COLO829 (cell line): Measurements from ENCODE around the gene DCUN1D2.

Experiments
- DNase-seq: peaks from one replicate; pipeline ENCODE4 v3.0.0; 2012; ENCODE audit warnings: low spot score

The DCUN1D2 gene

DNA sequence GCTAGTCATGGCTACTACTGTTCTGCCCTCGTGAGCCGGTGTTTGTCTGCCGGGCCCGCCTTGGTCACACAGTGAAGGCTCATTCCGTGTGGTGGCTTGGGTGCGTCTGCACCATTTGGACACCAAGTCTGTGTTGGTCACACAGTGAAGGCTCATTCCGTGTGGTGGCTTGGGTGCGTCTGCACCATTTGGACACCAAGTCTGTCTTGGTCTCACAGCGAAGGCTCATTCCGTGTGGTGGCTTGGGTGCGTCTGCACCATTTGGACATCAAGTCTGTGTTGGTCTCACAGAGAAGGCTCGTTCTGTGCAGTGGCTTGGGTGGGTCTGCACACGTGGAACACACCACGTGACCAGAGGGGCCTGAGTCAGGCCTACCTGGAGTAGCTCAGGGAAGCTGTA, 29.0 kb upstream of the DCUN1D2 start:
- DNase-seq: no peak

- no peak for DNase-seq
These were observed 27.7 kb upstream of the DCUN1D2 start for GRCh38 chr13:113518076-113518803.

DNA sequence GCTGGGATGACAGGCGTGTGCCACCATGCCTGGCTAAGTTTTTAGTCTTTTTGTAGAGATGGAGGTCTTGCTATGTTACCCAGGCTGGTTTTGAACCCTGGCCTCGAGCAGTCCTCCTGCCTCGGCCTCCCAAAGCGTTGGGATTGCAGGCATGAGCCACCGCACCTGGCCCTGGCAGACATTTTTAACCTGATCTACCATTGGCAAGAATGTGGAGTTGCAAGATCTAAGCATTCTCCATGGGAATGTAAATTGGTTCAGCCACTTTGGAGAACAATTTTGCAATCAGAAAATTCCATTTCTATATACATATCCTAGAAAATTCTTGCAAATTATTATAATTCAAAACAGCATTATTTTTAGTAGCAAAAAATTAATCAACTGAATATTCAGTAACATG, 24.3 kb upstream of the DCUN1D2 start:
- DNase-seq: no peak

DNA sequence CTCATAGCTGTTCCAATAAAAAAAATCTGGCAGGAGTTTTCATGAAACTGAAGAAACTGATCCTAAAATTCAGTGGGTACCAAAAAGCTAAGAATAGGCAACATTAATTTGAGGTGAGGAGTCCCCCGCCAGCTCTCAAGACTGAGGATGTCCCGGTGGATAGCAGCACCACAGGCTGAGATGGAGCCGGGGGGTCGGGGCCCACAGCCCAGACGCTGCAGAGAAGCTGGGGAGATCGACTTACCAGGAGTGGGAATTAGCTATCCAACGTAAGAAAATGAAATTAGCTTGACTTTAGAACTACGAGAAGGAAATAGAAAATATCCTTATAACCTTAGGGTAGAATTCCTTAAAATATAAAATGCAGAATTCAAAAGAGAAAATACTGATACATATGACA, 23.2 kb upstream of the DCUN1D2 start:
- DNase-seq: no peak

GRCh38 chr13:113511361-113511760, 20.9 kb upstream of the DCUN1D2 start:
- no peak for DNase-seq

DNA sequence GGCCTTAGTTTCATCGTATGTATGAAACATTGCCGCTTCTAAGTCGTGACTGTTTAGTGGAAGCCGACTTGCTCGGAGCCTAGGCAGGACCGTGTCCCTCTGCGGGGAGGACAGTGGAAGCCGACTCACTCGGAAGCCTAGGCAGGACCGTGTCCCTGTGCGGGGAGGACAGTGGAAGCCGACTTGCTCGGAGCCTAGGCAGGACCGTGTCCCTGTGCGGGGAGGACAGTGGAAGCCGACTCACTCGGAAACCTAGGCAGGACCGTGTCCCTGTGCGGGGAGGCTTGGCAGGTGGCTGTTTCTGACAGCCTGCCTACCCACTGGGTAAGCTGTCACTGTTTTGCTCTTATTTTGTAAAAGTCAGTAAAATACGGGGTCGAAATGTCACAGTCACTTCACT, 20.4 kb upstream of the DCUN1D2 start:
- DNase-seq: no peak

DNA sequence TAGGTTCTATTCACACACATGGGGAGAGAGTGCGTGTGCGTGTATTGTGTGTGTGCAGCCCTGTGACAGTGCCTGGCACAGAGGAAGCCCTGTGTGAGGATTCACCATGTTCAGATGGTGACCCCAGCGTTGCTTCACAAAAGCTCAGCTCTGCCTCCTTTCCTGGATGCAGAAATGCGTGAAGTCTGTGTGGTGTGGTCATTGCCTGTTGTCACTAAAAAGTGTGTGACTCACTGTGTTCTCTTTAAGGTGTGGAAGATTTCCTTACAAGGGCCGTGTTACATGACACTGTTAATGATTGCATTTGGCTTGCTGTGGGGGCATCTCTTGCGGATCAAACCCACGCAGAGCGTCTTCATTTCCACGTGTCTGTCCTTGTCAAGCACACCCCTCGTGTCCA, 19.5 kb upstream of the DCUN1D2 start:
- DNase-seq: no peak

DNA sequence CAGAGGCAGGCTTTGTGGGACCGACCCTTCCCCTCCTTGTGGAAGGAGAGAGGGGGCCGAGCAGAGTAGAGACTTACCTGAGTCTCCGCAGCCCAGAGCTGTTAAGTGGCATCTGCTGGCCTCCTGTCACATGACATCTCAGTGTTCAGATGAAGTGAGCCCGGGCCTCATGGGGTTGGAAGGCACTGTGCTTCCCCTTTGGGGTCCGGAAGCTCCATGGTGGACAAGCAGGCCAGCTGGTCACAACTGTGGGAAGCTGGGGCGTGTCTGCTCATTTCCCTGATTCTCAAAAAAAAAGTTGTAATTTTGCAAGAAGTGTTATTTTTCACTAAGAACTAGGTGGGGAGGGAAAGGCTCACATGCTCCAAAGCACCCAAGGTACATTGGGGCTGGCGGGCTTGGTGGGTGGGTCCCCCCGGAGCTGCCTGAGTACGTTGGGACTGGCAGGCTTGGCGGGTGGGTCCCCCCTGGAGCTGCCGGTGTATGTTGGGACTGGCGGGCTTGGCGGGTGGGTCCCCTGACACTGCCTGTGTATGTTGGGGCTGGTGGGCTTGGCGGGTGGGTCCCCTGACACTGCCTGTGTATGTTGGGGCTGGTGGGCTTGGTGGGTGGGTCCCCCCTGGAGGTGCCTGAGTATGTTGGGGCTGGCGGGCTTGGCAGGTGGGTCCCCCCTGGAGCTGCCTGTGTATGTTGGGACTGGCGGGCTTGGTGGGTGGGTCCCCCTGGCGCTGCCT, 18.2 kb upstream of the DCUN1D2 start:
- no peak for DNase-seq

DNA sequence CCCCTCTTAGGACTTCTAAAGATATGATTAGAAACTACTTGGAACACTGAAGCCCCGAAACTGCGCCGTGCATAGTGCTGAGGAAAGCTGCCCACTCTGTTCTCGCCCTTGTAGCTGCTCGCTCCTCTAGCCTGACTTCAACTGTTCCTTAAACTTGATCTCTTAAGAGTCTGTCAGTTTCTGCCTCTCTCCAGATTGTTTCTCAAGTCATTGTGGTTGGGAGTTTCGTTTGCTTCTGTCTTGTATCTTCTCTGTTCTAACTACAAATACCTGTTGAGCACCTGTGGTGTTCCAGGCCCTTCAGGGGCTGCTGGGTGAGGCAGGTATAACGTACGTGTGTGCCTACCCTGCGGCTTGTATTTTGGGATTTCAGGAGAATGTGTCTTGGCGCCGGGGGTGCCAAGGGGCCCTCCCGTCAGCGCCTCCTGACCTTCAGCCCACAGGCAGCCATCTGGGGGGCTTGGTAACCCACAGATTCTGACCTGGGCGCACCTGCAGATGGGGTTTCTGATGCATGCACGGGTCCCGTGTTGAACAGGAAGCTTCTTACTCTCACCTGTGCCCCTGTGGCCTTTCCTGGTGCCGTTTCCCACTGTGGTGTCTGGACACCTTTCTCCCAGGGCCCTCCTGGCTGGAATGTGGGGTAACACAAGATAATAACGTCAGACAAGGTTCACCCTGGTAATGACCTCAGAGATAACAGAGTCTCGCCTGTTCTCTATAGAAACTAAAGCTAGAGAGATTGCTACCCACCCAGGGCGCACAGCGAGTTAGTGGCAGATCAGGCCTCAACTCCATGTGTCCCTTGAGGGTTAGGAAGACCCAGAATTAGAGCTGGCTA, 17.2 kb upstream of the DCUN1D2 start:
- no peak for DNase-seq

- DNase-seq: no peak
These were observed 16.4 kb upstream of the DCUN1D2 start for GRCh38 chr13:113506871-113507388.

DNA sequence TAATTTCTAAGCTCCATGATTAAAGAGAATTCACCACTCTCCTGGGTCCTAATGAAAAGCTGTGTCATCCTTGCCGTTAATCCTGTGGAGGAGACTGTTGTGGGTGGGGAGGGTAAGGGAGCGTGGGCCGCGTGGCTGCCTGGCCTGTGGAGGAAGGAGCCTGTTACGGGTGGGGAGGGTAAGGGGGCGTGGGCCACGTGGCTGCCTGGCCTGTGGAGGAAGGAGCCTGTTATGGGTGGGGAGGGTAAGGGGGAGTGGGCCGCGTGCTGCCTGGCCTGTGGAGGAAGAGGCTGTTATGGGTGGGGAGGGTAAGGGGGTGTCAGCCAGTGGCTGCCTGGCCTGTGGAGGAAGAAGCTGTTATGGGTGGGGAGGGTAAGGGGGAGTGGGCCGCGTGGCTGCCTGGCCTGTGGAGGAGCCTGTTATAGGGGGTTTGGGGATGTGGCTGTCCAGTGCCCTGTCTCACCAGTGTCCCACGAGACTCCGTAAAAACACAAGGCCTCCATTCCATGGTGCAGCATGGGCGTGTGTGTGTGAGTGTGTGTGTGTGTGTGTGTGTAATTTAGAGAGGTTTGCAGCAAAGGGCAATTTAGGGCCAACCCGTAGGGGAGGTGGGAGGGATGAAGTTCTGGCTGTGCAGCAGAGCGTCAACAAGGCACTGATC, 15.6 kb upstream of the DCUN1D2 start:
- DNase-seq: no peak

GRCh38 chr13:113502686-113503085, 12.2 kb upstream of the DCUN1D2 start:
- no peak for DNase-seq

DNA sequence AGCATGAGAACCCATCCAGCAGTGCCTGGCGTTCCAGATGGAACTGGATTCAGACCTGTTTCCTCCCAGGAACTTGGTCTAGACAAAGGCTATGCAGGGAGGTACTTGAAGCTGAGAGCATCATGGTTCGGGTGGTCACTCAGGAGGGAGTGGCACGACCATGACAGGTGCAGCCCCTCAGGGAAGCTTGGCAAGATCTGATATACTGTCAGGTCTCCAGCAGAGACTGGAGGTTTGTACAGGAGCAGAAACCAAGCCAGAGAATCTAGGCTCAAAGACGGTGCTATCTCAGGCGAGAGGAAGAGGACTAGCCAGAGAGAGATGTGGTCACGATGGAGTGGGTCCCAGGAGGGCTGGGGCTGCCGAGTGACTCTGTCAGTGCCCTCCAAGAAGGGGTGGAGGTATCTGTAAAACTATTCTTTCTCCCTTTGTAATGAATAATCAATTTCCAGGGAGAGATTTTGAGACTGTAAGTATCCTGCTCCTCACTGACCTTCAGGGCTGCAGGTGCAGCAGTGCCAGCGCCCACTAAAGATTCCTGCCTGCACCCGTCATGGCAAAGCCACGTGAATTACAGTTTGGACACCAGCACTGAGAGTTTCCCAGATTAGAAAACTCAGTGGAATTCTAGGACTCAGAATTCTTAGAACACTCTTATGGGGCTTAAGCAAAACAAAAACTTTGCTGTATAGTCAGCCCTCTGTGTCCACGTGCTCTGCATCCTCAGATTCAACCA, 10.2 kb upstream of the DCUN1D2 start:
- no peak for DNase-seq

GRCh38 chr13:113499936-113500335, 9.4 kb upstream of the DCUN1D2 start:
- DNase-seq: no peak

- no peak for DNase-seq
These were observed 8.4 kb upstream of the DCUN1D2 start for GRCh38 chr13:113498905-113499304.

- DNase-seq: no peak
These were observed 6.7 kb upstream of the DCUN1D2 start for GRCh38 chr13:113497217-113497616.

DNA sequence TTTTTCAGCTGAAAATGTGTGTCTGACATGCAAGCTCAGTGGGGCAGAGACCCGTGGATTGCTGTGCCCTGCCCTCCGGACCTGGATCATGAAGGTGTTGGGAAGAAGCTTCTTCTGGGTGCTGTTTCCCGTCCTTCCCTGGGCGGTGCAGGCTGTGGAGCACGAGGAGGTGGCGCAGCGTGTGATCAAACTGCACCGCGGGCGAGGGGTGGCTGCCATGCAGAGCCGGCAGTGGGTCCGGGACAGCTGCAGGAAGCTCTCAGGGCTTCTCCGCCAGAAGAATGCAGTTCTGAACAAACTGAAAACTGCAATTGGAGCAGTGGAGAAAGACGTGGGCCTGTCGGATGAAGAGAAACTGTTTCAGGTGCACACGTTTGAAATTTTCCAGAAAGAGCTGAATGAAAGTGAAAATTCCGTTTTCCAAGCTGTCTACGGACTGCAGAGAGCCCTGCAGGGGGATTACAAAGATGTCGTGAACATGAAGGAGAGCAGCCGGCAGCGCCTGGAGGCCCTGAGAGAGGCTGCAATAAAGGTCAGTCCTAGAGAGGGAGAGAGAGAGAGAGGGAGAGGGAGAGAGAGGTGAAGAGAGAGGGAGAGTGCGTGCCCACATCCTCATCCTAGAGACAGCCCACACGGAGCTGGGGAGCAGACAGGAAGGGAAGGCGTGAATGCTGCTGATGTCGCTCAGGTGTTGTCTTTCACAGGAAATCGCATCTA, 5.1 kb upstream of the DCUN1D2 start:
- no peak for DNase-seq

DNA sequence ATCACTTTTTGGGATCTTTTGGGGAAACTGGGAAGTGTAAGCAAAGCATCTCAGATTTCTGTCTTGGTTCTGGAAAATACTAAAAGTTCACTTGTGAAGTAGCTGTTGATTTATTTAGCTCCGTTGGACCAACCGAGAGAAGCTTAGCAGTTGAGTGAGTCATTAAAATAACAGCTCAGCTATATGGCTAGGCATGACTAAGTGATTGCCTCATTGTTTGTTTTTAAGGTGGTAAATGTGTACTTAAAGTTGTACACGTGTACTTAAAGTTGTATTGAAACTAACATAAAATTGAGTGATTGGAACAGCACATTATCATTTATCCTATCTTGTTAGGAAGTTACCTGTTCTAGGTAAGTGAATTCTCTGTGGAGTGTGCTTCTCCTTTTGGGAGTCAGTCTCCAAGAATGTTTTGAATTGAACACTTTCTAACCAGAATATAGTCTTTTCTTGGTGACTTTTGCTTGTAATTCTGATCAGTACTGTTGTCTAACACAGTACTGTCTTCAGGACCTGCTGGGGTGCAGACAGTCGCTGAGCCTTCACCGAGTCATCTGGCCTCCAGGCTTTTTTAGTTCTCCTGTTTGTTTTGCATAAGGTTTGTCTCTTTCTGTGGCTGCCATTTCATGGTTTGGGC, 2.9 kb upstream of the DCUN1D2 start:
- DNase-seq: peak; percentile 57

DNA sequence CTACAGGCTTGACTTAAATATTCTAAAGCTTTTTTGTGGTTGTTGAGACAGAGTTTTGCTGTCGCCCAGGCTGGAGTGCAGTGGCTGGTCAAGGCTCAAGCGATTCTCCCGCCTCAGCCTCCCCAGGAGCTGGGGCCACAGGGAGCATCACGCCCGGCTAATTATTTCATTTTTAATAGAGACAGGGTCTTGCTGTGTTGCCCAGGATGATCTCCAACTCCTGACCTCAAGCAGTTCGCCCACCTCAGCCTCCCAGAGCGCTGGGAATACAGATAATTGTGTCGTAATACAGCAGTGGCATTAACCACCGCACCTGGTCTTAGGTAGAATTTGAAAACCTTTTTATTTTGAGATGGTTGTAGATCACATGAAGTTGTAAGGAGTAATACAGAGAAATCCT, 1.5 kb upstream of the DCUN1D2 start:
- DNase-seq: no peak

DNA sequence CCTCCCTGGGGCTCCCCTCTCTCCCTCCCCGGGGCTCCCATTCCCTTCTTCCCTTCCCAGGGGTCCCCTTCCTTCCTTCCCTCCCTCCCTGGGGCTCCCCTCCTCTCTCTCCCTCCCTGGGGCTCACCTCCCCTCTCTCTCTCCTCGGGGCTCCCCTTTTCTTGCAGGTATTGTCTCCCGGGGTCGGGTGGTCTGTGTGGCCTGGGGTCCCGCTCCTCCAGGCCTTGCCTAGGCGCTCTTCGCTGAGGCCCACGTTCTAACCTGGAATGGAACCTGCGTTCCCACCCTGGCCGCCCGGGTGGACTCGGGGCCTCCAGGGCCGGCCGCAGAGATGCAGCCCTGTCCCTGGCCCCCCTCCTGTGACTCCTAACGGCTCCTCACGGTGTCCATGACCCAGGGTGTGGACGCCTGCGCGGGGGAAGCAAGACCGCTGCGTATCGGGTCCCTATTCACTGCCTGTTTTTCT, 940 bp upstream of the DCUN1D2 start:
- DNase-seq: no peak
